Bronchial epithelial cell (primary cell): ENCODE measurements around the gene MGA. TPM values are rescaled to one million over a fixed set of nuclear protein-coding genes. Genes with fewer than 3 reads are reported as not detected.

ENCODE experiments used
- DNase-seq: peaks from one replicate; pipeline ENCODE4 v3.0.0-alpha.2; 2010; ENCODE audit warnings: low read depth
- FAIRE-seq: peaks from 2 replicates; lab custom pipeline; 2011; peaks lifted over from hg19 to GRCh38; lab: Jason Lieb, UNC
- H3K27me3 ChIP-seq: 2 replicates; pipeline ENCODE4 v1.5.1; 2011; ENCODE audit warnings: low read length; ENCODE audit not compliant: control insufficient read depth, insufficient read depth
- H3K36me3 ChIP-seq: 2 replicates; pipeline ENCODE4 v1.5.1; 2011; ENCODE audit warnings: low read length; ENCODE audit not compliant: control insufficient read depth, insufficient read depth
- H3K4me3 ChIP-seq: 2 replicates; pipeline ENCODE4 v1.5.1; 2011; ENCODE audit warnings: mild to moderate bottlenecking, low read depth, low read length, control low read depth
- CTCF ChIP-seq: IDR thresholded peaks from 2 replicates; pipeline ENCODE4 v1.5.1; 2011; ENCODE audit warnings: mild to moderate bottlenecking, moderate library complexity, low read length, control low read depth, inconsistent platforms; ENCODE audit not compliant: insufficient read depth, severe bottlenecking
- total RNA-seq: library from RNA; depleted of rRNA; stranded (reverse); fragments of >200 nt; gene quantifications from 2 replicates; pipeline ENCODE4 v1.2.1, GENCODE V29; 2014

MGA gene
- total RNA-seq, 1 donor from 2014 or later = 24.0 TPM

DNA sequence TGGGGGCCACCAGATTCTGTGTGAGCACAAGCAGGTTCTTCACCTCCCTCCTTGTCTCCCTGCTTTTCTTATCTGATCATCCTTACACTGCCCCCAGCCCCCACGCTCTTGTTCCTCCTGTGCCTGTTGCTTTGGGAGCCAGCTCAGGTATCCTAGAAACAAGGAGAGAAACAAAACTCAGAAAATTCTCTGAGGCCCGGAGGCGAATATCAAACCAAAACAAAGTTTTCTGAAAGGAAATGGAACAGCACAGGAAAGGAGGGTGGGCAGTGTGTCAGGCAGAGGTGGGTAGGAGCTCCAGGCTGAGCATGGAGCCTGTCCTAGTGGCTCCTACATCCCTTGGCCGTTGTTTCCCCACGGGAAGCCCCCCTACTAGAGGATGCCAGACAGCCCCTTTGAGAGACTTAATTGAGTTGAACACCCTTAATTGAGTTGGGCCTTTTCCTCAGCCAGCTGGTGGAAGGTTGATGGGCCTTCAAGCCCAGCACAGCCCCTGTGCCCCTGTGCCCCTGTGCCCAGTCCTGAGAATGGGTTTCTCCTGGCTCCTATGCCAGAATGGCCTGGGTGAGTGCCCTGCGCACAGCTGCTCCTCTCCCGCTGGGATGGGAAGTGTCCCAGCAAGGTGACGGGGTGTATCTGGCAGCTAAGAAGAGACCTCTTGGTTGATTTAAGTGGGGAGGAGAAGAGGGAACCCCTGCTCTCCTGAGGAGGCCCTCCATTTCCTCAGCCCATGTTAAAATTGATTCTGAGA, 144.9 kb downstream of the MGA start:
- H3K4me3 ChIP-seq = no peak overlapping the region
- no peak for TF ChIP-seq CTCF
- H3K27me3 ChIP-seq = no peaks in the 10 kb centered on the region
- no peaks in the 10 kb centered on the region for H3K36me3 ChIP-seq
- DNase-seq = peak; percentile 58
- FAIRE-seq = no peak

DNA sequence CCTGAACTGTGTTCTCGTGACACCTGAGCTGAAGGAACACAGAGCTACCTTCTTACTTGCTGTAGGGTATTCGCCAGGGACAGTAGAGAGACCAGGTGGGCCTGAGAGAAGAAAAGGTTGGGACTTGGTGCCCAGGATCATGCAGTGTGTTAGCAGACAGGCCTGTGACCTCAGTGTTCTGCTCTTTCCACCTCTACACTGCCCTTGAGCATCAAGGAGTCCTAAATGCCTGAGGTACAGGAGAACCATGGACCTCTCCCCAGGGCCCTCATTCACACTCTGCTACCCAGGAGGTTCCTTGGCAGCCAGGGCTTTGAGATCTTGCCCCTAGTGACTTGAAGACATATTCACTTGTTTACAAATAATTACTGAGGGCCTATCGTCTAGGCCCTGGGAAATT, 145.5 kb downstream of the MGA start:
- DNase-seq (no peak), FAIRE-seq (peak; percentile 58)
- Histone ChIP-seq H3K36me3 (peaks cover 1% of the 10 kb centered on the region), H3K27me3 (no peaks in the 10 kb centered on the region), H3K4me3 (no peak overlapping the region)
- TF ChIP-seq CTCF = no peak

GRCh38 chr15:41806291-41807181, 146.3 kb downstream of the MGA start:
- peaks cover 3% of the 10 kb centered on the region for H3K36me3 ChIP-seq
- H3K27me3 ChIP-seq = no peaks in the 10 kb centered on the region
- peak; percentile 90 for FAIRE-seq
- peak; percentile 93 for DNase-seq
- H3K4me3 ChIP-seq = no peak overlapping the region
- peak; percentile 68 for TF ChIP-seq CTCF

- FAIRE-seq (no peak), DNase-seq (no peak)
- TF ChIP-seq CTCF = no peak
- Histone ChIP-seq H3K4me3 (no peak overlapping the region), H3K27me3 (no peaks in the 10 kb centered on the region), H3K36me3 (peaks cover 23% of the 10 kb centered on the region)
Observed at GRCh38 chr15:41809121-41809520, 148.9 kb downstream of the MGA start.

- no peak for FAIRE-seq
- no peak for DNase-seq
- Histone ChIP-seq H3K36me3 (peaks cover 27% of the 10 kb centered on the region), H3K4me3 (no peak overlapping the region), H3K27me3 (no peaks in the 10 kb centered on the region)
- no peak for TF ChIP-seq CTCF
Observed at GRCh38 chr15:41809526-41810220, 149.5 kb downstream of the MGA start.
